T-cell (primary cell): ENCODE results near the gene PPP4R1. TPM values are rescaled to one million over a fixed set of nuclear protein-coding genes. Genes with fewer than 3 reads are reported as not detected.

Source experiments
- ATAC-seq, 4 experiments: fragments of 200-7000 bp in 3 of 4; fragments of 150-1000 bp in 1 of 4; cut with Tn5 transposase; replicated peaks in 1 of 4; 1 replicate in 3 of 4; 2 replicates in 1 of 4; pipeline ENCODE4 v1.10.0; 2021; ENCODE audit warnings: moderate library complexity in 3 of 4, mild to moderate bottlenecking in 2 of 4, moderate number of reproducible peaks in 1 of 4
- CTCF ChIA-PET, 2 donors: fragments of 300-600 bp; sonication (Branson Sonifier 250); formaldehyde crosslinking; loops; one replicate each; lab custom pipeline; 2022; ENCODE audit warnings: antibody characterized with exemption in 2 of 2; lab: Charles Lee
- POLR2A ChIA-PET, 2 donors: fragments of 300-600 bp; sonication (Branson Sonifier 250); formaldehyde crosslinking; loops; one replicate each; lab custom pipeline; 2022; ENCODE audit warnings: antibody characterized with exemption in 2 of 2; lab: Charles Lee
- DNase-seq, 35 experiments: peaks; one replicate each; pipeline versions ENCODE4 v3.0.0 to v3.0.0-alpha.2; 2013 to 2023
- H3K27ac ChIP-seq: one replicate; pipeline ENCODE4 v1.5.1; 2013; ENCODE audit warnings: low read length
- H3K27me3 ChIP-seq, 2 experiments: replicated peaks in 1 of 2; 1 replicate in 1 of 2; 2 replicates in 1 of 2; pipeline versions ENCODE4 v1.6.1 to v1.7.0; 2013; ENCODE audit warnings: low read length in 1 of 2, mixed read lengths in 1 of 2; ENCODE audit not compliant: control insufficient read depth in 2 of 2, insufficient read depth in 2 of 2; ENCODE audit errors: extremely low read depth in 1 of 2
- H3K36me3 ChIP-seq, 2 donors: 1 replicate in 1 of 2; 2 replicates in 1 of 2; pipeline versions ENCODE4 v1.6.1 to v1.7.0; 2013; ENCODE audit warnings: low read length in 1 of 2; ENCODE audit not compliant: control insufficient read depth in 2 of 2, insufficient read depth in 1 of 2; ENCODE audit errors: extremely low read depth in 1 of 2
- H3K4me1 ChIP-seq, 2 experiments: 1 replicate in 1 of 2; 2 replicates in 1 of 2; pipeline versions ENCODE4 v1.6.1 to v1.7.0; 2013; ENCODE audit warnings: low read length in 2 of 2, mixed read lengths in 1 of 2; ENCODE audit not compliant: insufficient read depth in 2 of 2, control insufficient read depth in 1 of 2; ENCODE audit errors: extremely low read depth in 1 of 2
- H3K4me3 ChIP-seq, 2 donors: 1 replicate in 1 of 2; 2 replicates in 1 of 2; pipeline versions ENCODE4 v1.5.1 to v1.7.0; 2013; ENCODE audit warnings: mild to moderate bottlenecking in 2 of 2, low read length in 1 of 2, moderate library complexity in 1 of 2; ENCODE audit not compliant: control insufficient read depth in 1 of 2; ENCODE audit errors: extremely low read depth in 1 of 2
- H3K9me3 ChIP-seq: 2 replicates; pipeline ENCODE4 v1.7.0; 2013
- H3K27ac Mint-ChIP-seq, 2 donors: one replicate each; pipeline ENCODE4 v1.8.0; 2020 to 2021; ENCODE audit warnings: mild to moderate bottlenecking in 2 of 2, mixed read lengths in 2 of 2
- H3K27me3 Mint-ChIP-seq, 2 donors: one replicate each; pipeline ENCODE4 v1.8.0; 2021 to 2022; ENCODE audit warnings: mixed read lengths in 2 of 2
- H3K36me3 Mint-ChIP-seq: one replicate; pipeline ENCODE4 v1.8.0; 2021; ENCODE audit warnings: mixed read lengths
- H3K4me1 Mint-ChIP-seq, 3 donors: one replicate each; pipeline ENCODE4 v1.8.0; 2020 to 2022; ENCODE audit warnings: mixed read lengths in 3 of 3, mild to moderate bottlenecking in 1 of 3
- H3K4me3 Mint-ChIP-seq, 3 donors: one replicate each; pipeline ENCODE4 v1.8.0; 2020 to 2022; ENCODE audit warnings: mild to moderate bottlenecking in 3 of 3, mixed read lengths in 3 of 3, moderate library complexity in 3 of 3
- H3K9me3 Mint-ChIP-seq, 3 donors: one replicate each; pipeline ENCODE4 v1.8.0; 2020 to 2022; ENCODE audit warnings: mixed read lengths in 3 of 3
- WGBS: methylation state at CpG from one replicate; pipeline ENCODE4 v1.1.5; 2013; ENCODE audit warnings: missing lambda C conversion rate; ENCODE audit not compliant: insufficient coverage; 5-methylcytosine and 5-hydroxymethylcytosine counted together
- total RNA-seq, 35 experiments: library from RNA in 6 of 35; stranded (reverse) in 6 of 35; fragments of 120-200 nt in 1 of 35; gene quantifications; one replicate each; pipeline versions ENCODE4 v1.2.1 to v1.2.4 and lab custom pipeline; 2013 to 2026

The PPP4R1 gene
- total RNA-seq, 5 donors from 2014 or later (not counting 1 experiment from before 2014, with no cell fraction given): 31.5 to 54.7 (median 44.4) TPM

DNA sequence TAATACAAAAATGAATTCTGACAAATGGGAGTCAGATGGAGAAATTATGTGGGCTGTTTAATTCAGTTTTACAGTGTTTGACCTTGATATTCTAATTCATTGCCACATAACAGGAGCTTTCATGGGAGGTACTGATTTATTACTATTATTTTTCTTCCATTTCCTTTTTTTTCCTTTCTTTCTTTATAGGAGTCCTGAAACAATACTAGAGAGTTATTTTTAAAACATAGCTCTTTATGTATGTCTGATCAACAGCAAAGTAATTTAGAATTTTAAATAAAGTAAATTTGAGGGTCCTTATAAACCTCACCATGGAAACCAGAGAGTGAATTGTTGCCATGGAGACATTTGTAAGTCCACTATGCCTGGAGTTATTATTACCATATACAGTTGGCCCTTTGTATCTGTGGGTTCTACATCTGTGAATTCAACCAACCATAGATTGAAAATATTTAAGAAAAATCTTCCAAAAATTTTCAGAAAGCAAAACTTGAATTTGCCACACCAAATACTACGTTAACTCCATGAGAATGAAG lies 40.9 kb upstream of the PPP4R1 start:
- no peaks in the 10 kb centered on the region for H3K36me3 Mint-ChIP-seq
- Histone ChIP-seq H3K4me3 (no peak overlapping the region), H3K4me1 (no peaks in the 10 kb centered on the region), H3K27ac (no peak overlapping the region), H3K36me3 (no peaks in the 10 kb centered on the region), H3K9me3 (no peaks in the 10 kb centered on the region), H3K27me3 (peaks cover 0 to 17% of the 10 kb centered on the region in 2 experiments)
- no peak for DNase-seq
- no peaks in the 10 kb centered on the region for H3K4me1 Mint-ChIP-seq
- WGBS: no CpG with 5 or more reads among the region's 1 CpG
- ChIA-PET CTCF (no interaction called here), POLR2A (no interaction called here)
- H3K27ac Mint-ChIP-seq: no peak overlapping the region
- H3K4me3 Mint-ChIP-seq: no peak overlapping the region
- no peaks in the 10 kb centered on the region for H3K9me3 Mint-ChIP-seq
- H3K27me3 Mint-ChIP-seq: peaks cover 0 to 3% of the 10 kb centered on the region in 2 donors
- no peak for ATAC-seq

DNA sequence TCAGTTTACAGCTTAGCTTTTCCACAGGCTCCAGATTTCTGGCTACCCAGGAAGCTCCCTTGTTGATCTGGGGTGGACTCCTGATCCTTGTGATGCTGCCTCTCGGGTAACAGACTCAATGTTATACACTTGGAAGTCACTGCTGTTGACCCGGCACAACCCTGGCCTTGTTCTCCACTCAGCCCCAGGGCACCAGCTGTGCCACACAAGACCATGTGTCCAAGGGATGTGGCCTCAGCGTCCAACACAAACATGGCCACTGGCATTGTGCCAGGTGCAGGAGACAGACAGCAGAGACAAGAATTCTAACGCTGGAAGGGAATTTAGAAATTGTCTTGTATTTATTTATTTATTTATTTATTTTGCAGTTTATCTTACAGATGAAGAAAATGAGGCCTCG lies 39.0 kb upstream of the PPP4R1 start:
- 86% methylated on average over 2 of the region's 5 CpGs for WGBS
- Histone ChIP-seq H3K4me1 (no peaks in the 10 kb centered on the region), H3K36me3 (no peaks in the 10 kb centered on the region), H3K4me3 (no peak overlapping the region), H3K9me3 (no peaks in the 10 kb centered on the region), H3K27me3 (peaks cover 0 to 13% of the 10 kb centered on the region in 2 experiments), H3K27ac (no peak overlapping the region)
- no peak overlapping the region for H3K4me3 Mint-ChIP-seq
- H3K4me1 Mint-ChIP-seq: no peaks in the 10 kb centered on the region
- ChIA-PET CTCF (no interaction called here), POLR2A (no interaction called here)
- H3K36me3 Mint-ChIP-seq: no peaks in the 10 kb centered on the region
- ATAC-seq (no peak), DNase-seq (no peak)
- H3K9me3 Mint-ChIP-seq: no peaks in the 10 kb centered on the region
- no peak overlapping the region for H3K27ac Mint-ChIP-seq
- H3K27me3 Mint-ChIP-seq: peaks cover 0 to 3% of the 10 kb centered on the region in 2 donors

DNA sequence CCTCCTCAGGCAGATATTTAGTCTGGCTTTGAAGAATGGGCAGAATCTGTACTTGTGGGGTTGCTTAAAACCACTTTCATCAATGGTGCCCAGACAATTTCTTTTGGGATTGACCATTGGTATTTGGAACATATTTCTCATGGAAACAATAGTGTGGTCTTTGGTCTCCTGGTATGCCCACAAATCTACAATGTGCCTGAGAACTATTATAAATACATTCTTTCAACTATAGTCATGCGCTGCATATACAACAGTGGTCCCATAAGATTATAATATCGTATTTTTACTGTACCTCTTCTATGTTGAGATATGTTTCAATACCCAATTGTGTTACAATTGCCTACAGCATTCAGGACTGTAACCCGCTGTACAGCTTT lies 34.8 kb upstream of the PPP4R1 start:
- Mint-ChIP-seq H3K27ac (no peak overlapping the region), H3K27me3 (peaks cover 0 to 2% of the 10 kb centered on the region in 2 donors), H3K36me3 (no peaks in the 10 kb centered on the region), H3K4me3 (no peak overlapping the region), H3K9me3 (no peaks in the 10 kb centered on the region), H3K4me1 (no peaks in the 10 kb centered on the region)
- WGBS: no CpG with 5 or more reads among the region's 3 CpGs
- ATAC-seq (no peak), DNase-seq (no peak)
- no peak overlapping the region for H3K27ac ChIP-seq
- no peaks in the 10 kb centered on the region for H3K4me1 ChIP-seq
- no peaks in the 10 kb centered on the region for H3K9me3 ChIP-seq
- peaks cover 0 to 7% of the 10 kb centered on the region in 2 experiments for H3K27me3 ChIP-seq
- no peak overlapping the region for H3K4me3 ChIP-seq
- no peaks in the 10 kb centered on the region for H3K36me3 ChIP-seq
- ChIA-PET CTCF (interaction anchor here in 1 of 2 donors (0.6 kb wide), 1 partner anchor 29 kb away, joined by 3 read pairs; no protein-coding TSS in a partner anchor), POLR2A (no interaction called here)

GRCh38 chr18:9648431-9649163 lies 34.2 kb upstream of the PPP4R1 start:
- no peaks in the 10 kb centered on the region for H3K4me1 Mint-ChIP-seq
- Histone ChIP-seq H3K4me1 (no peaks in the 10 kb centered on the region), H3K27me3 (peaks cover 0 to 4% of the 10 kb centered on the region in 2 experiments), H3K36me3 (no peaks in the 10 kb centered on the region), H3K9me3 (no peaks in the 10 kb centered on the region), H3K27ac (no peak overlapping the region), H3K4me3 (no peak overlapping the region)
- H3K27ac Mint-ChIP-seq: no peak overlapping the region
- H3K27me3 Mint-ChIP-seq: peaks cover 0 to 2% of the 10 kb centered on the region in 2 donors
- POLR2A ChIA-PET: no interaction called here
- no peak for DNase-seq
- no CpG with 5 or more reads among the region's 7 CpGs for WGBS
- CTCF ChIA-PET: no interaction called here
- no peak for ATAC-seq
- H3K36me3 Mint-ChIP-seq: no peaks in the 10 kb centered on the region
- no peaks in the 10 kb centered on the region for H3K9me3 Mint-ChIP-seq
- H3K4me3 Mint-ChIP-seq: no peak overlapping the region

DNA sequence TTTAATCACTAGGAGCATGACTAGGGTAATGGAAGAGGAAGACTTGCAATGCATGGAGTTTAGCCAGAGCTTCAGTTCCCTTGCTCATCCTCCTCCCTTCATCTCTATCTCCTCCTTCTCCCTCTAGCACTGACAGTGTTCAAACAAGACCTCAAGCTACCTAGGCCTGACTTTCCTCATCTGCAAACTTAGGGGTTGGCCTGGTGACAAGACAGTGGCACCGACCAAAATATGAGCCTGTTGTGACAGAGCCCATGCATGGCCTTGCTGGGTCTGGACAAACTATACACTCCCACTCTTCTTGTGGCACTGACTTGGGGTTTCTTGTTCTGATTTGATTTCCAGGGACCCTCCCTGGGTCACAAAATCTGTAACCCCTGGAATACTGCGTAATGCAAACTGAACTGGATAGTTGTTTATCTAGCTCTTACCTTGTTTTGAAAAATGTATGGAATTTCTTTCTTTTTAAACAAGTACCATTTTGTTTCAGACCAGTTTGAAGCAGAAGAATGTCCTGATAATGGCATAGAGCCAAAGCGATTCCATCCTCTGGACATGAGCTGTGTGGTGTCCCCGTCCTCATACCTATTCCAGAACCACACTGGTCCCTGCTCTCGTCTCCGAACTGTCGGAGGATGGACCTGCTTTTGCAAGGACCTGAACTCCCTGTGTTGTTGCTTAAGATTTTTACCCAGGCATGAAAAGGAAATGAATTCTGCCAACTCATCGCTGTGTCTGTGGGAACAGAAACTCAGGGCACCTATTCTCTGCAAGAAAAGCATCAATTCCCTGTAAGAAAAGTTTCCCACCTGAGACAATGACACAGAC lies 33.4 kb upstream of the PPP4R1 start:
- H3K9me3 Mint-ChIP-seq: no peaks in the 10 kb centered on the region
- no peak overlapping the region for H3K27ac Mint-ChIP-seq
- no peak overlapping the region for H3K4me3 Mint-ChIP-seq
- peaks cover 0 to 2% of the 10 kb centered on the region in 2 donors for H3K27me3 Mint-ChIP-seq
- no peaks in the 10 kb centered on the region for H3K4me1 Mint-ChIP-seq
- no peak for ATAC-seq
- no peaks in the 10 kb centered on the region for H3K27me3 ChIP-seq
- no peaks in the 10 kb centered on the region for H3K4me1 ChIP-seq
- H3K4me3 ChIP-seq: no peak overlapping the region
- DNase-seq: no peak
- POLR2A ChIA-PET: no interaction called here
- H3K36me3 ChIP-seq: no peaks in the 10 kb centered on the region
- CTCF ChIA-PET: no interaction called here
- no peaks in the 10 kb centered on the region for H3K36me3 Mint-ChIP-seq
- H3K27ac ChIP-seq: no peak overlapping the region
- 88% methylated on average over 5 of the region's 8 CpGs for WGBS
- H3K9me3 ChIP-seq: no peaks in the 10 kb centered on the region

DNA sequence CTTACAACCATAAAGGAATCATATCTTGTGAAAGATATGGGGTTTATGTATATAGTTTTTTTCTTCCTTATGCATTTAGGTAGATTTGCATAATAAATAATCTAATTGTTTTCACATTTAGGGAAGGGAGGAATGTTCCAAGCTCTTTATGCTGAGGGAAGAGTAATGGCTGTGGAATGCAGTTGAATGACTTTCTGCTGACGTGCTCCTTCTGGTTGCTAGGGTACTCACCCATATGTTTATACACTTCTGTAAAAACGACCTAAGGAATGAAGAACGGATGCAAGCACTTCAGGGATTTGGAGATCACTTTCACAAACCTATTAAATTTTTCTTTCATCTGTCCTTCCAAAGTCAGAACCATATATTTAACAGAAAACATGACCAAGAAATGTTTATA lies 29.2 kb upstream of the PPP4R1 start:
- no peak for DNase-seq
- Mint-ChIP-seq H3K27ac (no peak overlapping the region), H3K36me3 (no peaks in the 10 kb centered on the region), H3K4me3 (no peak overlapping the region), H3K4me1 (no peaks in the 10 kb centered on the region), H3K9me3 (no peaks in the 10 kb centered on the region), H3K27me3 (peaks cover 0 to 2% of the 10 kb centered on the region in 2 donors)
- no peak overlapping the region for H3K27ac ChIP-seq
- H3K36me3 ChIP-seq: no peaks in the 10 kb centered on the region
- no peaks in the 10 kb centered on the region for H3K4me1 ChIP-seq
- POLR2A ChIA-PET: no interaction called here
- no peak for ATAC-seq
- H3K9me3 ChIP-seq: no peaks in the 10 kb centered on the region
- CTCF ChIA-PET: no interaction called here
- H3K27me3 ChIP-seq: no peaks in the 10 kb centered on the region
- no peak overlapping the region for H3K4me3 ChIP-seq
- no CpG with 5 or more reads among the region's 3 CpGs for WGBS
